HG03039 (cell line): ENCODE results near the gene GIT2.
"Not testable (repeated sequence)": the region's sequence is repeated elsewhere in the genome, so short reads cannot be mapped to it uniquely, and the experiment has no call there.

Experiments
- ATAC-seq: cut with Tn5 transposase; IDR thresholded peaks from one replicate; pipeline ENCODE4 v1.9.1; 2021; ENCODE audit warnings: mild to moderate bottlenecking, moderate library complexity; ENCODE audit not compliant: unreplicated experiment

The GIT2 gene

DNA sequence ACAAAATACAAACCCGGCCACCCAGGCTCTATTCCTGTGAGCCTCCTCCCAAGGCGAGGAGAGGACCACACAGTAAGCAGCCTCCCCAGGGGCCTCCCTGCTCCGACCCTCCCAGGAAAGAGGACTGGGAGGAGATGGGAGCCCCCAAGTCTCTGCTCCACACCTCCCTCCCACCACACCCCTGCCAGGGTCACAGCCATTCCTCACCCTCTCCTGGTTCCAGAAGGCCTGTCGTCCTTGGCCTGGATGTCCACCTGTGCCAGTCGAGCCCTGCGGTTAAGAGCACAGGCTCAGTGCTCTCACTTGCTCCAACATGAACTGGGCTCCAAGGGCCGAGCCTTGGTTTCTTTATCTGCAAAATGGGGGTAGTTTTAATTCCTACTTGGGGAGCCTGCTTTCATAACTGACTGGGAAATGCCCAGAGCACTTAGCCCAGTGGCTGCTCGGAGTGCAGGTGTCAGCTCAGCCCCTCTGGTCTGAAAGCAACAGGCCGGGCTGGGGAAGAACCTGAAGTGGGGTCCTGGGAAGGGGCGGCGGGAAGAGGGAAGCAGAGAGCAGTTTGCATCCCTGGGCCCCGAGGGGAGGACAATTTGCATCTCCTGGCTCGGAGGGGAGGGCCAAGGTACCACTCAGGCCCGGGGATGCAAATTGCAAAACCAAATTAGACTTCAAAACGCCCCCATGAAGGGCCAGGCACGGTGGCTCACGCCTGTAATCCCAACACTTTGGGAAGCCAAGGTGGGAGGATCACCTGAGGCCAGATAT lies 72.5 kb downstream of the GIT2 start:
- no peak for ATAC-seq

DNA sequence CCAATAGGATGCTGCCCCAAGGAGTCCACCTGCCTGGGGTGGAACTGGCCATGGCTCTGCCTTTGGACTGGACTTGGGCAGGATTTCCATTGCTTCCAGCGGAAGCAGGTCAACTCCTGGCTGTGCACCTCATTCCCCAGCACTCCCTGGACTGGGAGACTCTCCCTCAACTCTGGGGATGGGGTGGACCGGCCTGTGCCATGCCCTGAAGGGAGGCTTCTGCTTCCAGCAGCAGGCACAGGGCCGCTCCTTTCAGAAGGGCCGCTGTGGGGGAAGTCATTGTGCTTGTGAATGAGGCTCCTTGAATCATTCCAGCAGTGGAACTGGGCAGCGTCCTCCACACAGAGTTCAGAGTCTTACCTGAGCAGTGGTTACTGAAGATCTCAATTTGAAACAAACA lies 73.1 kb downstream of the GIT2 start:
- no peak for ATAC-seq

DNA sequence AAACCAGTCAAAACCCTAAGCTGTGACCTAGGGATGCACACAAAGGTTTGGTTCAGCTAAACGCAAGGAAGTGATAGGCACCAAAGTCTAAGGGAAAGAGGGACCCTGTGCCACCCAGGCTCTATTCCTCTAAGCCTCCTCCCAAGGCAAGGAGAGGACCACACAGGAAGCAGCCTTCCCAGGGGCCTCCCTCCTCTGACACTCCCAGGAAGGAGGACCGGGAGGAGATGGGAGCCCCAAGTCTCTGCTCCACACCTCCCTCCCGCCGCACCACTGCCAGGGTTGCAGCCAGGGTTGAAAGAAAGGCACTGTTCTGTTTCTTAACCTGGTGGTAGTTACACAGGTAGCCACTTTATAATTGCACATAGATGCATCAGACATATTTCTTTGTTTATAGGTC lies 74.2 kb downstream of the GIT2 start:
- no peak for ATAC-seq

DNA sequence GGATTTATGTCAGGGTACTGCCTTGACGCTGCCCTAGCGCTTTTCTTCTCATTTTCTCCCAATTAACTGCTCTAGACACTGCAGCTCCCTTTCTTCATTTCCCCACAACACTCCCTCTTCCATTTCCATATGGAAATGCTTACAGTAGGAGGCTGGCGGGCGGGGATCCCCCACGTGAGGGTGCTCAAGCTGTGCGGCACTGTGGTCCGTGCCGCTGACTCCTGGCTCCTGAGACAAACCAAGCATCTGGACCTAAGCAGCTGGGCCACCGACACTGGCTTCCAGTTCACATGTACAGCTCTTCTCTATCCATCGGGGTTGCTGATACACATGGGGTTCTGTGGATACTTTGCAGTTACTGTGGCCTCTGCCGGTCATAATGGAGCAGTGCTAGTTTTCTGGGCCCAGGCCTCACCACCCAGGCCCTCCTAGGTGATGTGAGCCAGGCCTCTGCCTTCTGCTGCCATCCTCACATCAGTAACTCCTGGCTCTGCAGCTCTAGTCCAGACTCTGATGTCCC lies 75.8 kb downstream of the GIT2 start:
- no peak for ATAC-seq

DNA sequence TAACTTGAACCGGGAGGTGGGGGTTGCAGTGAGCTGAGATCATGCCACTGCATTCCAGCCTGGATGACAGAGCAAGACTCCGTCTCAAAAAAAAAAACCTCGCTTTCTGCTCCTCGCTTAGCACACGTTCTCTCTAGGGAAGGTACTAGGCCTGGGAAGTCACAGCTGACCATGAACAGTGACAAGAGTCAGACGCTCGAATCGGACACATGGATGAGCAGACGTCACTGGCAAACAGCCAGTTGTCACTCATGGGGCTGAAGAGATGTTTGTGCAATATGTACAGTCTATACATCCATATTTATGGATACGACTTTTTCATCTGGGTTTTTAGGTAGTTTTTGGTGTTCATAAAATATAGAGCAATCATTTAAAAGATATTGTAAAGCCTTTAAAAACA lies 76.7 kb downstream of the GIT2 start:
- no peak for ATAC-seq

DNA sequence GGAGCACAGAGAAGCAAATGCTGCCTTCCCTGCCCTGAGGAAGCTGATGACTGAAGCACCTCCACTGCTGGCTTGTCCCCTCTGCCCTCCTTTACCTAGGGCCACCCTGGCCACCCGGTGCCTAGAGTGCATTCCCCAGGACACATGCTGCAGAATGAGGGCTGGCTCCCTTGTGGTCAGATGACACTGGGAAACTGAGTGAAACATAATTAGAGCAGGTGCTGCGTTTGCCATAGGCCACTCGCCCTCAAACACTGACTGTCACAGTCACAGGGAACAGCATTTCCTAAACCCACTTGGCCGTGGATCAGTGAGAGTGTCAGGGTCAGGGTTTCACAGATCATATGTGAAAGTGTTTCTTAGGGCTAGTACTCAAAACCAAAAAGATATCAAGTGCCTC lies 80.1 kb downstream of the GIT2 start:
- no peak for ATAC-seq

DNA sequence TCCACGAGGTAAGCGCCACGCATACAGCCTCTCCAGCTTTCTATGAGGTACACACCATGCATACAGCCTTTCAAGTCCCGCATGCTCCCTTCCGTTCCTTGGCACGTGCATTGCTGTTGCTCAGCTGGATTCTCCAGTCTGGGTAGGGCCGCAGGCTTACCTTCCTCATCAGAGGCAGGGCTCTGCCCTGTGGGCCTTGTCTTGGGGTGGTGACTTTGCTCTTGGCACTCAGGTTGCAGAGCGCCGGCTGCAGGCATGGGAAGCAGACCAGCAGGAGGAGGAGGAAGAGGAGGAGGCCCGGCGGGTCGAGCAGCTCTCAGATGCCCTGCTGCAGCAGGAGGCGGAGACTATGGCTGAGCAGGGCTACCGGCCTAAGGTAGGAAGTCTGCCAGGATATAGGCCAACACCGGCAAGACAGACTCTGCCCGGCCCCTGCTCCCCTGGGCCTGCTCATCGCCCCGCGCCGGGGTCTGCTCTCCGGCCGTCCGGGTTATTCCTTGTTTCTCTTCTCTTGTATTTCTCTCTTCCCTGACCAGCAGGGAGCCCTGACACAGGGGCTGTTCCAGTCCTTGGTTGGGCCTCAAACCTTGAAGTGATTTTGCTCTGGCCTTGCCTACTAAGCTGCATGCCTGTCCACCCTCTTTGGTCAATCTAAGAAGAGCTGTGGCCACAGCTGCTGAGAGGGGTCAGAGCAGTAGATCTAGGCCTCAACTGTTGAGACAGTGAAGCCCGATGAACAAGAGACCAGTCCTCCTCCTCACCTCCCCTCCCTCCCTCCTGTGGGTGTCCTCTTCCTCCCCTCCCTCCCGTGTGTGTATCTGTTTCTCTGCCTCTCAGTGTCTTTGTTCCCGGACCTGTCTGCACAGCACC lies 80.8 kb downstream of the GIT2 start:
- no peak for ATAC-seq

DNA sequence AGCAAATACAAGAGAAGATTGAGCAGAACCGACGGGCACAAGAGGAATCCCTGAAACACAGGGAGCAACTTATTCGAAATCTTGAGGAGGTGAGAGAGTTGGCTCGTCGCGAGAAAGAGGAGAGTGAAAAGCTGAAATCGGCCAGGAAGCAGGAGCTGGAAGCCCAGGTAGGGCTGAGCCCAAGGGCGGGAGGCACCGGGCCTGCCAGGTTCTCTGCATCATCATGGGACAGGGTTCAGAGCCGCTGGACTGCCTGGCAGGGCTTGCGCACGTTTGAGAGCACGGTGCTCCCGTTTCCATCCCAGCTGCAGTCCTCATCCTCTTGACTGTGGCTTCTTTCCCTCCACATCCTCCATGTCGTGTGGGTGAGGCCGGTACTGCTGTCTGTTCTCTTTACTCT lies 81.7 kb downstream of the GIT2 start:
- ATAC-seq, result no peak

DNA sequence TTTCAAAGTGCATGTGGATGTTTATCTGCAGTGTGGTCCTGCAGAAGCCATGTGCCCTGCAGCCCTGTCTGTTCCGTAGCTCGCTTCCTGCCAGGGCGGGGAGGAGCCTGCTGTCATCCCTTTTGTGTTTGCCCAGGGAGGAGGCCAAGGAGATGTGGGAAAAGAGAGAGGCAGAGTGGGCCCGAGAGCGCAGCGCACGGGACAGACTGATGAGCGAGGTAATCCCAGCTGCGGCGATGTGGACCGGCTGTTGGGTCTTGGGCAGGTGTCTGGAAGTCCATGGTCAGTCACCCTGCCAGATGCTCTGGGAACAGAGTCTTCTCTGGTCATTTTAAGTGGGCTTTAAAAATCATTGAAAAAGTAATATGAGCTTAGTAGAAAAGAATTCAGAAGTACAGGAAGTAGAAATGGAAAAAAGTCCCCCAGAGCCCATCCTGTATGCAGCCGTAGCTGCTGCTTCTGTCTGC lies 83.3 kb downstream of the GIT2 start:
- no peak for ATAC-seq

DNA sequence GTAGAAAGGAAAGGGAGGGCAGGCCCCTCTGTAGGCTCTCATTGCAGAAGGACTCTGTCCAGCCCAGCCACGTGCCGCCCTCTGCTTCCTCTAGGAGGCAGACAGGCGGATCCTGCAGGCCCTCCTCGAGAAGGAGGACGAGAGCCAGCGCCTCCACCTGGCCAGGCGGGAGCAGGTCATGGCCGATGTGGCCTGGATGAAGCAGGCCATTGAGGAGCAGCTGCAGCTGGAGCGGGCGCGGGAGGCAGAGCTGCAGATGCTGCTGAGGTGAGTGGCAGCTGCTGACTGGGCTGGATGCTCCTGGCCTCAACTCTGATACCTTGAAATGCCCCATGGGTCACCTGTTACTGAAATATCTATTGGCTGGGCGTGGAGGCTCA lies 85.2 kb downstream of the GIT2 start:
- ATAC-seq, result no peak

DNA sequence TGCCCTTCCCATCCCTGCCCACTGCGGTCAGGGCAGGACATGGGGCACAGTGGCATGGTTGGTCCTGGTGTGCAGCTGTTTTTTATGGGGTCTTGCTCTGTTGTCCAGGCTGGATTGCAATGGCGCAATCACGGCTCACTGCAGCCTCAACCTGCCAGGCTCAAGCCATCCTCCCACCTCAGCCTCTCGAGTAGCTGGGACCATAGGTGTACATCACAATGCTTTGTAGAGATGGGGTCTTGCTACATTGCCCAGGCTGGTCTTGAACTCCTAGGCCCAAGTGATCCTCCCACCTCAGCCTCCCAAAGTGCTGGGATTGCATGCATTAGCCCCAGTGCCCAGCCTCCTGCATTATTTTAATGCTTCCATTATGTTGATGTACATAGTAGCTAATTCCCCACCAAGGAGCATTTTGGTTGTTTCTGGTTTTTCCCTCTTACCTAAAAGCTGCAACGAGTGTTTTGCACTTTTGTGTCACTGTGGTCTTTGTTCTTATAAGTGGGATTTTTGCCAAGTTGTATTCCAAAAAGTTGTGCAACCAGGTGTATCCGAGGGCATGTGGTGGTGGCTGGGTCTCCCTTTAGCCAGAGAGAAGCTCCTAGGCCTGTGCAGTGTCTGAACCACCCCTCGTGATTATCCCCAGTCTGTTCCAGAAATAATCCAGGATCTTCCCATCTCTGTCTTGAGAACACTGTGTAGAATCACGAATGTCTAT lies 85.8 kb downstream of the GIT2 start:
- ATAC-seq, result no peak

DNA sequence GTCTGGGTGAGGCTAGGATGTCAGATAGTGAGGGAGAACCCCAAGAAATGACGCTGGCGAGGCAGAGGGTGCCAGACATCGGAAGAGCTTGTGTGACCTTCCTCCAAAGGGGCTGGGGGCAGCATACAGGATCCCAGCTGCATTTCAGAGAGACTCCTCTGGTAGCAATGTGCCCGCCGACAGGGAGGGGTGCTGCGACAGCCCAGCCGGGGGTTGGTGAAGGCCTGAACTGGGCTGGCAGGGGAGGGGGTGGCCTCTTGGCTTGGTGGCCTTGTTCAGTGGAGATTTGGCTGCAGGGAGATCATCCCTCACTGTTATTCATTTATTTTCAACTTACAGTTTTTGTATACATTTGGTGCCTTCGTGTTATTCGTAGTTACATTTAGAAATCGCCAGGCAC lies 90.9 kb downstream of the GIT2 start:
- no peak for ATAC-seq

DNA sequence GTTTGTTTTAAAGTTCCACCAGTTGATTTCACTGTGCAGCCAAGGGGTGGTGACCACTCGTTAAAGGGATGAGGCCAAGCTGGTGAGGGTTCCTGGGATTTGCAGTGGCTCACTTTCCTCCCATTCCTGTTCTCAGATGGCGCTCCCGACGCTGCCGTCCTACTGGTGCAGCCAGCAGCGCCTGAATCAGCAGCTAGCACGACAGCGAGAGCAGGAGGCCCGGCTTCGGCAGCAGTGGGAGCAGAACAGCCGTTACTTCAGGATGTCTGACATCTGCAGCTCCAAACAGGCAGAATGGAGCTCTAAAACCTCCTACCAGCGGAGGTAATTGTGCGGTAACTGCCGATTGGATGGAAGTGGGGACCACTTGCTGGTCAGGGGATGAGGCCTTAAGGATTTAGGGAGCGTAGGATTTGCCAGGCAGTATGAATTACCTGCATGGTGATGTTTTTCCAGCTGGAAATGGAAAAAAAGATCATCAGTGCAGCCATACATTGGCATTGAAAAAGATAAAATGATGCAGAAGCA lies 93.2 kb downstream of the GIT2 start:
- no peak for ATAC-seq

DNA sequence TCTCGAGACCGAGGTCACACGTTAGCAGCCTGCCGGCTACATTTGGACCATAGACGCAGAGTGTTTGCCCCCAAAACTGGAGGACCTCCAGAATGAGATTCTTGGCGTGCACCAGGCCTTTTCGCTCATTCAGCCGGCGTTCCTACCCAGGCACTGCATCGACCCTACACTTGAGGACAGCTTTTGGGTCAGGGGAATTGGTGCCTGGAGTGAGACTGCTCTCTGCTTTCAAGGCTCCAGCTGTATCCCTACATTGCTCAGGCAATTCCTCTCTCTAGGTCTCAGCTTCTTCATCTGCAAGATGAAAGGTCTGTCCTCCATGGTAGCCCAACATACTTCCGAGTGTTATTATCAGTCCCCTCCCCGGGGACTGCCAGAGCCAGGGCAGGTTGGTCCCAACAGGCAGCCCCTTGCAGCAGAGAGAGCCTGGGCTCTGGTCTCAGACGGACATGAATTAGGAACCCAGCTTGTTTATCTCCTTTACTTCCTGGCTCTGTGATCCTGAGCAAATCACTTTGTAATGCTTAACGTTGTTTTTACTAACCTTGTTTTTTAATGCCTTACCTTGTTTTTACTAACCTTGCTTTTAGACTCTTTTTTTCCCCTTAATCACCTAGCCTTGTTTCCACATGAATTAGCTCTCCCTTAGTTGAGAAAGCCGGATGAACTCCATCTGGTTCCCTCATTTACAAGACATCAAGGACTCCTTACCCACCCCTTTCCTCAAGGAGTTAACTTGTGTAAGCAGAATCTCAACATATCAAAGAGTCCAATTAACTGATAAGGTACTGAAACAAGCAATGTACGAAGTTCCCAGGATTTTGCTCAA lies 95.2 kb downstream of the GIT2 start:
- no peak for ATAC-seq

DNA sequence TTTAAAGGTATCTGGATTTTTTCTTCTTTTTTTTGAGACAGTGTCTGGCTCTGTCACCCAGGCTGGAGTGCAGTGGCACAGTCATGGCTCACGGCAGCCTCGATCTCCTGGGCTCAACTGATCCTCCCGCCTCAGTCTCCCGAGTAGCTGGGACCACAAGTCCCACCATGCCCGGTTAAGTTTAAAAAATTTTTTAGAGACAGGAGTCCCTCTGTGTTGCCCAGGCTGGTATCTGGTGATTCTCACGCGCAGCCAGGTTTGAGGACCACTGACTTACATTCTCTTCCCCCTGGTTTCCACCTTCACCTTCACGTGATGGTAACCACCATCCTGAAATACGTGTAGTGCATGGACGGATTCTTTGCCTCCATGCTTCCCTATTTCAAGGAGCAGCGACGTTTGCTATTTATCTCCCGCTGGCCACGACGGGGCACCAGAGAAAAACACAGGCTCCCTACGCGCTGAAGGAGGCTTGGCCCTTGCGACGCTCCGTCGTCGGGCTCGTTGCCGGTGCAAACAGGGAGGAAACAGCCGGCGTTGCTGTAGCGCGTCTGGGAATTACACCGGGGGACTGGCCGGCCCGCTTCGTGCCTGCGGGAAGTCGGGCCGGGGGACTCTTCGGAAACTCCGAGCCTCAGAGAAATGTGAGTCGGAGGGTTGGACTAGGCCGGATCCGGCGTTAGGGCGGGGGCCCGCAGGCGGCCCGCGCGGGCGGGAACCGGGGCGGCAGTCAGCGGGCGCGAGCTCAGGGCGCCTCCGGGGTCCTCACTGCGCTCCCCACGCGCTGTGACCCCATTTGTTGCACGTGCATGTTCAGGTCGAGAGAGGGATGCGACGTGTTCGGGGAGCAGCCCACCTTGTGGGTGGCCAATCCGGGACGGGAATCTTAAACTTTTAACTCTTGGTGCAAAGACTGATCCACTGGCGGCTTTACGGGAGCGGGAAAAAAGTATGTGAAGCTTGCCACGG lies 96.1 kb downstream of the GIT2 start, which contains the start of gene TCHP:
TCHP (plus strand) TSS at position 492 of the 969 bp plus-strand sequence. CDS start 2,753 bp downstream, outside the sequence.
- peak; percentile 61 for ATAC-seq

DNA sequence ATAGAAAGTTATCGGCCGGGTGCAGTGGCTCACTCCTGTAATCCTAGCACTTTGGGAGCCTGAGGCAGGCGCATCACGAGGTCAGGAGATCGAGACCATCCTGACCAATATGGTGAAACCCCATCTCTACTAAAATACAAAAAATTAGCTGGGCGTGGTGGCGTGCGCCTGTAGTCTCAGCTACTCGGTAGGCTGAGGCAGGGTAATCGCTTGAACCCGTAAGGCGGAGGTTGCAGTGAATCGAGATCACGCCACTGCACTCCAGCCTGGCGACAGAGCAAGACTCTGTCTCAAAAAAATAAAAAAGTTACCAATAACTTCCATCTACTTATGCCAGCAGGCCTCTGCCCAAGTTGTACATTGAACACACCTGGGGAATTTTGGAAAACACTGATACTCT lies 96.8 kb downstream of the GIT2 start:
- not testable (repeated sequence) for ATAC-seq

DNA sequence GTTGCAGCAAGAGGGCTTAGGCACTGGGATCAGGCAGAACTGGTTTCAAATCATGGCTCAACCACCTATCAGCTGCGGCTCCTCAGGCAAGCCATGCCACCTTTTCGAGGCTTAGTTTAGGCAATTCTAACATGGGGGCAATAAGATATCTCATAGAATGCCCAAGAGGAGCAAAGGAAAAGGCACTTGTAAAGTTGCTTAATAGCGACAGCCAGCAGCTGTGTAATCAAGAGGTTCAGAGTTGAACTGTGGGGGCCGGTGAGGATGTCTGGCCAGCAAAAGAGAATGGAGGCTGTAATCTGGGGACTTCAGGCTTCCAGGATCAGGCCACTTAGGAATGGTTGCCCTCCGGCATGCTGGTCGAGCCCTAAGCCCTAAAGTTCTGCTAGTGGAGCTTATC lies 99.1 kb downstream of the GIT2 start:
- no peak for ATAC-seq

DNA sequence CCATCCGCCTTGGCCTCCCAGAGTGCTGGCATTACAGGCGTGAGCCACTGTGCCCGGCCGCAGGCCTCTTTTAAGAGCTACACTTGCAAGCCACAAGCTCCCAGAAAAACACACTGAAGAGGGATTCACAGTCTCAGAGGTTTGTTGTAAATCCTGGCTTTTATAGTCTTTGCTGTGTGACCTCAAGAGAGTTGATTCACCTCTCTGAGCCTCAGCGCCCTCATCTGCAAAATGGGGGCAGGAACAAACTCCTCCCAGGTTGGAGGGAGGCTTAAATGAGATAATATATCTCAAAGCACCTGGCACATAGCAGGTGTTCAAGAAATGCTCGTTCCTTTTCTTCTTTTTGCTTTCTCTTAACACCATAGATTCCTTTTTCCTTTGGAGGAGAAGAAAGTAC lies 100.0 kb downstream of the GIT2 start:
- ATAC-seq, result no peak

DNA sequence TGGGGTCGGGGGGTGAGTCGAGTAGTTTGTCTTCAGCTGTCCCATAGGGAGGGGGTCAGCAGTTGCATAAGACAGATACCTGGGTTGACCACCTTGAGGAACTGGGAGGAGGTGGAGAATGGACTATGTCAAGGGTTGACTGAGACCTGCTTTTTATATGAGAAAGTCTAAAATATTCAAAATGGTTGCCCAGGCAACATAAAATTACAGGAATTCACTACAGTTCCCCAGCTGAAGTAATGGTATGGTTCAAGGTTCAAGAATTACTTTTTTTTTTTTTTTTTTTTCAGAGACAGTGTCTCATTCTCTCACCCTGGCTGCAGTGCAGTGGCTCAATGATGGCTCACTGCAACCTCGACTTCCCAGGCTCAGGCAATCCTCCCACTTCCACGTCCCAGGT lies 101.2 kb downstream of the GIT2 start:
- no peak for ATAC-seq
